ENCODE measurements around the gene CYCS.

GRCh38 chr7:25101817-25102216 lies 23.2 kb downstream of the CYCS start:
- TF ChIP-seq POLR2AphosphoS5 (IDR thresholded peaks at IDR 0.05; ENCODE audit: low read depth, low read length): no peak
- TF ChIP-seq REST (IDR thresholded peaks at IDR 0.05; ENCODE audit: insufficient read depth in 1 of 2, low read depth in 2 of 2, low read length in 2 of 2): no peak
- TF ChIP-seq SIN3A (IDR thresholded peaks at IDR 0.05; ENCODE audit: borderline replicate concordance, insufficient read depth, low read length): no peak

Measured in PFSK-1 (cell line).